NCI-H2107 (cell line): Measurements from ENCODE around the gene PSMD13.

ENCODE experiments used
- DNase-seq: peaks from one replicate; lab custom pipeline; 2025; lab: John Stamatoyannopoulos, UW

PSMD13 gene

GRCh38 chr11:288478-289397 lies 52.0 kb downstream of the PSMD13 start, which contains the start of gene PGGHG:
Gene PGGHG, plus strand, starts transcription at chr11:289126. Its CDS starts 691 bp downstream, at chr11:289817.
- no peak for DNase-seq

- no peak for DNase-seq
Measured at GRCh38 chr11:289398-289711, 52.6 kb downstream of the PSMD13 start.

- DNase-seq: no peak
Measured at GRCh38 chr11:289712-290620, 53.2 kb downstream of the PSMD13 start.

GRCh38 chr11:290621-291231 lies 54.0 kb downstream of the PSMD13 start:
- DNase-seq: no peak

- no peak for DNase-seq
Measured at GRCh38 chr11:291281-292210, 54.8 kb downstream of the PSMD13 start.

- DNase-seq: no peak
Measured at GRCh38 chr11:292211-293121, 55.7 kb downstream of the PSMD13 start.

GRCh38 chr11:293271-293851 lies 56.6 kb downstream of the PSMD13 start:
- DNase-seq: no peak

- DNase-seq: no peak
Measured at GRCh38 chr11:293852-294661, 57.3 kb downstream of the PSMD13 start.

- DNase-seq: no peak
Measured at GRCh38 chr11:294780-295179, 58.0 kb downstream of the PSMD13 start.

- no peak for DNase-seq
Measured at GRCh38 chr11:295351-296170, 58.8 kb downstream of the PSMD13 start.

GRCh38 chr11:296171-297050 lies 59.6 kb downstream of the PSMD13 start:
- no peak for DNase-seq

GRCh38 chr11:297051-297585 lies 60.3 kb downstream of the PSMD13 start:
- DNase-seq: no peak

GRCh38 chr11:297586-298405 lies 61.0 kb downstream of the PSMD13 start:
- DNase-seq: no peak

GRCh38 chr11:298406-299065 lies 61.8 kb downstream of the PSMD13 start:
- no peak for DNase-seq
